Gastroesophageal sphincter (tissue), 3 donors: ENCODE results near the gene BRD3.

ENCODE experiments used
- EP300 ChIP-seq: sonication (generic); formaldehyde crosslinking; IDR thresholded peaks from one replicate; pipeline ENCODE4 v1.6.1; 2017; ENCODE audit warnings: antibody characterized with exemption, mild to moderate bottlenecking
- POLR2A ChIP-seq, 2 donors: fragments of 450-650 bp; IDR thresholded peaks; one replicate each; pipeline ENCODE4 v1.6.1; 2017; ENCODE audit warnings: antibody characterized with exemption in 2 of 2, mild to moderate bottlenecking in 2 of 2, moderate library complexity in 1 of 2
- TF ChIP-seq, protein P1 (sequence below), 4 experiments: fragments of 200-600 bp in 2 of 4; fragments of 450-650 bp in 2 of 4; sonication (generic) in 1 of 4; IDR thresholded peaks; one replicate each; pipeline ENCODE4 v1.5.1; 2017 to 2019; ENCODE audit warnings: antibody characterized with exemption in 4 of 4, mild to moderate bottlenecking in 2 of 4, moderate library complexity in 2 of 4

DNA sequence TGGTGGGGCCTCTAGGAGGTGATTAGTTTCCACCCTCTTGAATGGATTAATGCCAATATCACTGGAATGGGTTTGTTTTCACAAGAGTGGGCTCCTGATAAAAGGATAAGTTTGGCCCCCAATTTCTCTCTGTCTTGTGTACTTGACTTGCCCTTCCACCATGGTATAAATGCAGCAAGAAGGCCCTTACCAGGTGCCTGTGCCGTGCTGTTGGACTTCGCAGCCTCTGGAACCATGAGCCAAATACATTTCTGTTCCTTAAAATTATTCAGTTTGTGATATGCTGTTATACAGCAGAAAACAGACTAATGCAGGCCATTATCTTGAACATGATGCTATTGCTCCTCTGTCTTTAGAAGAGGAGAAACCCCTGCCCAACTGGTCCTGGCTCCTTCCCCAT lies 17.8 kb upstream of the BRD3 start:
- TF ChIP-seq EP300 (no peak), POLR2A (IDR thresholded peaks at IDR 0.05) (no peak)
- TF ChIP-seq, protein P1, sequence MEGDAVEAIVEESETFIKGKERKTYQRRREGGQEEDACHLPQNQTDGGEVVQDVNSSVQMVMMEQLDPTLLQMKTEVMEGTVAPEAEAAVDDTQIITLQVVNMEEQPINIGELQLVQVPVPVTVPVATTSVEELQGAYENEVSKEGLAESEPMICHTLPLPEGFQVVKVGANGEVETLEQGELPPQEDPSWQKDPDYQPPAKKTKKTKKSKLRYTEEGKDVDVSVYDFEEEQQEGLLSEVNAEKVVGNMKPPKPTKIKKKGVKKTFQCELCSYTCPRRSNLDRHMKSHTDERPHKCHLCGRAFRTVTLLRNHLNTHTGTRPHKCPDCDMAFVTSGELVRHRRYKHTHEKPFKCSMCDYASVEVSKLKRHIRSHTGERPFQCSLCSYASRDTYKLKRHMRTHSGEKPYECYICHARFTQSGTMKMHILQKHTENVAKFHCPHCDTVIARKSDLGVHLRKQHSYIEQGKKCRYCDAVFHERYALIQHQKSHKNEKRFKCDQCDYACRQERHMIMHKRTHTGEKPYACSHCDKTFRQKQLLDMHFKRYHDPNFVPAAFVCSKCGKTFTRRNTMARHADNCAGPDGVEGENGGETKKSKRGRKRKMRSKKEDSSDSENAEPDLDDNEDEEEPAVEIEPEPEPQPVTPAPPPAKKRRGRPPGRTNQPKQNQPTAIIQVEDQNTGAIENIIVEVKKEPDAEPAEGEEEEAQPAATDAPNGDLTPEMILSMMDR (IDR thresholded peaks at IDR 0.05) = no peak
